ENCODE data around the gene RABGGTB.
"Not testable (repeated sequence)": the region's sequence is repeated elsewhere in the genome, so short reads cannot be mapped to it uniquely, and the experiment has no call there.

Gene RABGGTB

GRCh38 chr1:75796376-75797272, 10.6 kb downstream of the RABGGTB start, which contains the start of gene MSH4:
MSH4 (plus strand) TSS chr1:75796882; CDS start chr1:75796986, 104 bp downstream.
- peak; percentile 57 for DNase-seq

GRCh38 chr1:75797273-75797588, 11.2 kb downstream of the RABGGTB start:
- peak; percentile 49 for DNase-seq

DNA sequence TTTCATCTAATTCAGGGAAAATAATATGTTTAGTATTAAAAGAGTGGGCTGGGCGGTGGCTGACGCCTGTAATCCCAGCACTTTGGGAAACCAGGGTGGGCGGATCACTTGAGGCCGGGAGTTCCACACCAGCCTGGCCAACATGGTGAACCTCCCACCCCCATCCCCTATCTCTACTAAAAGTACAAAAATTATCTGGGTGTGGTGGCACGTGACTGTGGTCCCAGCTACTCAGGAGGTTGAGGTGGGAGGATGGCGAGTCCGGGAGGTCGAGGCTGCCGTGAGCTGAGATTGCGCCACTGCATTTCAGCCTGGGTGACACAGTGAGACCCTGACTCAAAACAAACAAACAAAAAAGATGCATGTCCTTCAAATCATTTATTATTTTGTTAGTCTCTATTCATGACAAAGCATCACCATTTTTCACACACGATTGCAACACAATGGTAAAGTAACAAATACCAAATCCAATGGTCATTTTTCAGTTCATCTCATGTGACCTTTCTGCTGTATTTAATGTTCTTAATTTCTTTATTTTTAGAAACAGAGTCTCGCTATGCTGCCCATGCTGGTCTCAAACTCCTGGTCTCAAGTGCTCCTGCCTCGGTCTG, 11.7 kb downstream of the RABGGTB start:
- DNase-seq = peak; percentile 29

GRCh38 chr1:75801480-75801879, 15.4 kb downstream of the RABGGTB start:
- DNase-seq = not testable (repeated sequence)

DNA sequence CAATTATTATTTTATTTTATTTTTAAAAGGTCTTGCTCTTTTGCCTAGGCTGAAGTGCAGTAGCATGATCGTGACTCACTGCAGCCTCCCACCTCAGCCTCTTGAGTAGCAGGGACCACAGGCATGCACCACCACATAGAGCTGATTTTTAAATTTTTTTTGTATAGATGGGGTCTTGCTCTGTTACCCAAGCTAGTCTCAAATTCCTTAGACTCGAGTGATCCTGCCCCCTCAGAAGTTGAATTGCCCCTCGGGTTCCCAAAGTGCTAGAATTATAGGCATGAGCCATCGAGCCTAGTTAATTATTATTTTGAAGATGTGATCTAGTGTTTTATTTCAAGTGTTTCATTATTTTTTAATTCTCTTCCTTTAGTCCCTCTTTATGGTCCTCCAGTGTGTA, 22.9 kb downstream of the RABGGTB start:
- DNase-seq = no peak

DNA sequence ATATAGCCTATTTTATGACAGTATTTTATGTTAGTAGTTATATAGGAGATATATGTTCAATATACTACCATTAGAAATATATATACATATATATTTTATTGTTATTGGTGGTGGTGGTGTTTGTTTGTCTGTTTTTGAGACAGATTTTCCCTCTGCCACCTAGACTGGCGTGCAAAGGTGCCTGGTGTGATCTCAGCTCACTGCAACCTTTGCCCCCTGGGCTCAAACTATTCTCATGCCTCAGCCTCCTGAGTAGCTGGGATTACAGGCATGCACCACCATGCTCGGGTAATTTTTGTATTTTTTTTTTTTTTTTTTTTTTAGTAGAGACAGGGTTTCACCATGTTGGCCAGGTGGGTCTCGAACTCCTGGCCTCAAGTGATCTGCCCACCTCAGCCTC, 24.1 kb downstream of the RABGGTB start:
- DNase-seq = not testable (repeated sequence)

GRCh38 chr1:75811211-75811981, 25.3 kb downstream of the RABGGTB start:
- no peak for DNase-seq

DNA sequence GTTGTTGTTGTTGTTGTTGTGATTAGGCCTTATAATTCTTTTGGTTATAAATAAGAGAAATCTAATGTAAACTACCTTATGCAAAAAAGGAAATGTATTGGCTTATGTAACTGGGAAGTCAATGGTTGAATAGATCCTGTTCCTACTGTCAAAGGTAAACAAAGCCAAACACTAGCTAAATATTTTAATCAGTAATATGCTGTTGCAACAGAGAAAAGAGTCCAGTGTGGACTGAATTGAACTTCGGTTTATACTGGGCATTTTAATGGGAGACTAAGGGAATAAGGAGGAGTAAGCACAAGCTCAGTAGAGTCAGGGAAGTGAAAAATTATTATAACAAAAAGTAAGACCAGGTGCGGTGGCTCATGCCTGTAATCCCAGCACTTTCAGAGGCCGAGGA, 26.0 kb downstream of the RABGGTB start:
- no peak for DNase-seq

DNA sequence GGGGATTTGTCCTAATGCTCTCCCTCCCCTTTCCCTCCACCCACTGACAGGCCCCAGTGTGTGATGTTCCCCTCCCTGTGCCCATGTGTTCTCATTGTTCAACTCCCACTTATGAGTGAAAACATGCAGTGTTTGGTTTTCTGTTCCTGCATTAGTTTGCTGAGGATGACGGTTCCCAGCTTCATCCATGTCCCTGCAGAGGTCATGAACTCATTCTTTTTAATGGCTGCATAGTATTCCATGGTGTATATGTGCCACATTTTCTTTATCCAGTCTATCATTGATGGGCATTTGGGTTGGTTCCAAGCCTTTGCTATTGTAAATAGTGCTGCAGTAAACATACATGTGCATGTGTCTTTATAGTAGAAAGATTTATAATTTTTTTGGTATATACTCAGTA, 37.5 kb downstream of the RABGGTB start:
- DNase-seq = not testable (repeated sequence)

GRCh38 chr1:75836528-75837100, 50.6 kb downstream of the RABGGTB start:
- DNase-seq = no peak

- no peak for DNase-seq
Measured at GRCh38 chr1:75838079-75838478, 52.0 kb downstream of the RABGGTB start.

GRCh38 chr1:75841421-75841820, 55.4 kb downstream of the RABGGTB start:
- DNase-seq = no peak
